NCI-H2196 treated with DMSO at 0.1 percent for 48 hours (cell line): ENCODE results near the gene SCPEP1.

Source experiments
- DNase-seq: peaks from one replicate; lab custom pipeline; 2025; ENCODE audit not compliant: unreplicated experiment; lab: John Stamatoyannopoulos, UW

Gene SCPEP1

DNA sequence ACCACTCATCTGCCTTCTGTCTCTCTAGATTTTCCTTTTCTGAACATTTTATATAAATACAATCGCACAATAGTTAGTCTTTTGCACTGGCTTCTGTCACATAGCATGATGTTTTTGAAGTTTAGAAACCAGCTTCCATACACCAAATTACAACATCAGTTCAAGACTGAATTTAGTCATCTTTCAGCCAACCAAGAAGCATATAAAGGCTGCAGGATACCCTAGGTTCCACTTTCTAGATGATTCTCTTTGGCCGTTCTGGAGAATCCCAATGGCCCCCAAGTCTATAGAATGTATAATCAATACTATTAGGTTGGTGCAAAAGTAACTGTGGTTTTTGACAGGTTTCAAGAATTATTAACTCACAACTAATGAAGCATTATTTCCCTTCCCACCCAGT is 19.4 kb downstream of the SCPEP1 start:
- no peak for DNase-seq

DNA sequence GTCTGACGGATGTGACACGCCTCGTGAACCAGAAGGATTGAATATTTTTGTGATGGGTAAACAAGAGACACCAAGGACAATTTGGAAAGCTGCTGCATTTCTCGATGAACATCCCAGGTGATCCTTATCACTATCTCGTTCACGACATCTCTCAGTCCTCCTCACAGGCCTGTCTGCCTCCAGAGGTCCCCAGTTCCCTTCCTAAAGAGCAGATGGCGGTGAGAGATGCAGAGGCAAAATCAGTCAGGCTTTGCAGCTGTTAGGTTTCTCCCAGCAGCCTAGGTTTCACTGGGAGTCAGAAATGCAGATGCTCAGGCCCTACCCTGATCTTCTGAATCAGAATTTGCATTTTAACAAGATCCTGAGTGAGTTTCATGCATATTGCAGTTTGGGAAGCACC is 23.6 kb downstream of the SCPEP1 start:
- no peak for DNase-seq

DNA sequence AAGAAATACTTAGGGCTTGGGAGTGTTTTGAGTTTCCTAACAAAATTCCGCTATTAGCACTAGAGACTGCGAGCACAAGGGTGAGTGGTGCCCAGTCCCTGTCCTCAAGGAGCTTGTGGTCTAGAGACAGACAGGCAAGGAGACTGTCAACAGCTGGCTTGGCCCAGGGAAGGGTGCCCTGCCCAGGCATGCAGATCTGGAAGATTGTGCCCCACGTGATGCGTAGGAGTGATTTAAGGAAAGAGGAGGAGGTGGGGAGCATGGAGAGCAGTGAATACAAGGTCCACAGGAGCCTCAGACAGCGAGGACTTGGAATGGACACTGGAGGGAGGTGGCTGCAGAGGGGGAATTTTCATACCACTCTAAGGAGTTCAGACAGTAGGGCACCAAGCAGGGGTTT is 25.0 kb downstream of the SCPEP1 start:
- DNase-seq, result no peak

DNA sequence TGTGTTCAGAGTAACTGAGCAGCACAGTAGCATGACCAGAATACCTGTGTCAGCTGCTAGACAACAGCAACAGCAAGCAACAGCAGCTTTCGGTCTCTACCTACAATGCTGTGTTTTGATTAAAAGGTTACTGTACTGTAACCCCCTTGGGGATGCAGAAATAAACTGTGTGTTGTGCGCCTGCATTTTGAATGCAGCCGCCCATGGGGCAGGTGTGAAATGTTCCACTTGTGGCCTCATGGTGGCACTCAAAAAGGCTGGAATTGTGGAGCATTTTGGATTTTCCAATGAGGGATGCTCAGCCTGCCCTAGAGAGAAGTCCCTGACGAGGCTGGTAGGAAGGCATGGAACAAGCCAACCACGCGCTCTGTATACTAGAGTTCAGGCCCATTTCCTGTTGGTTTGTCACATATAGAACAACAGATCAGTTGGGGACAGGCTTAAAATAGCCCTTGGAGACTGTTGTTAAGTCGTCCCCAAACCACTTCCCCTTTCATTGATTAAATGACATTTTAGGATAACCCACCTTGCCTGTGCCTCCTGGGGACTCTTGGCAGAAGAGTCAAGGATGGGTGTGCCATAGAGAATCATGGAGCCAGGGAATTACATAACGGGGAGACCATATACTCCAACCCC is 27.1 kb downstream of the SCPEP1 start:
- DNase-seq, result no peak

DNA sequence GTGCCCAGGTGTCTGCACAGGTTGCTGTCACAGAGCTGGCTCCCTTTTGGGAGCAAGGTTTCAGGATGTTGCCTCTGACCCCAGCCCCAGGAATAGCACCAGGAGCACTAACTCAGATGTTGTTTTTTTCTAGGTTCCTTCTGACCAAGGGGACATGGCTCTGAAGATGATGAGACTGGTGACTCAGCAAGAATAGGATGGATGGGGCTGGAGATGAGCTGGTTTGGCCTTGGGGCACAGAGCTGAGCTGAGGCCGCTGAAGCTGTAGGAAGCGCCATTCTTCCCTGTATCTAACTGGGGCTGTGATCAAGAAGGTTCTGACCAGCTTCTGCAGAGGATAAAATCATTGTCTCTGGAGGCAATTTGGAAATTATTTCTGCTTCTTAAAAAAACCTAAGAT is 28.1 kb downstream of the SCPEP1 start:
- no peak for DNase-seq

DNA sequence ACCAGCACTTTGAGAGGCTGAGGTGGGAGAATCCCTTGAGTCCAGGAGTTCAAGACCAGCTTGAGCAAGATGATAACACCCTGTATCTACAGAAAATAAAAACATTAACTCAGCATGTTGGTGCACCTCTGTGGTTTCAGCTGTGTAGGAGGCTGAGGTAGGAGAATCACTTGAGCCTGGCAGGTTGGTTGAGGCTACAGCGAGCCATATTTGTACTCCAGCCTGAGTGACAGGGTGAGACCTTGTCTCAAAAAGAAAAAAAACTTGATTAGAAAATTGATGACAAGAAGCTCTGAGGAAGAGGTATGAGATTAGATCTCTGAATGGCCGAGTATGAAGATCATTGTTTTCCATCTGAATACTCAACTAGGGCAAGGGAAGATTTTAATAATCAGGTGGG is 31.0 kb downstream of the SCPEP1 start:
- no peak for DNase-seq

DNA sequence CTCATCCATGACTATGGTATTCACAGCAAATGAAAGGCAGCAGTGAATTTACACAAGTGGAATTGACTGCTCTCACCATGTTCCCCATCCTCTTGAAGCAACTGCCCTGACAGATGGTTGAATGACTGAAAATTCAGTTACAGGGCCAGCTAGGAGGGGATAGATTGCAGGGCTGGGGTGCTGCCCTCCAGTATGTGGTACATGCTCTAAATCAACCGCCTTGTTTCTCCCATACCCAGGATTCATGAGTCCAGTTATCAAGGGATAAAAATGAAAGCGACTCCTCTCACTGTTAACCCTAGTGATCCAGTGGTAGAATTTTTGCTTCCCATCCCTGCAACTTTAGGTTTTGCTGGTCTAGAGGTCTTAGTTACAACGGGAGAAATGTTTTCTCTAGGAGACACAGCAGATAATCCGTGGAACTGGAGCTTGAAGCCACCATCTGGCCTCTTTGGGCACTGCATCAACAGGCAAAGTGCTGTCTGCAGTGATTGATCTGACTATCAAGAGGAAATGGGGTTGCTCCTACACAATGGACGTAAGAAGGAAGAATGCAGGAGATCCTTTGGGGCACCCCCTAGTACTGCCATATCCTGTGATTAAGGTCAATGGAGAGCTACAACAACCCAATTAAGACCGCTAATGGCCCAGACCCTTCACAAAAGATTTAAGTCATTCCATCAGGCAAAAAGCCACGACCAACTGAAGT is 32.0 kb downstream of the SCPEP1 start:
- DNase-seq, result peak; percentile 25

DNA sequence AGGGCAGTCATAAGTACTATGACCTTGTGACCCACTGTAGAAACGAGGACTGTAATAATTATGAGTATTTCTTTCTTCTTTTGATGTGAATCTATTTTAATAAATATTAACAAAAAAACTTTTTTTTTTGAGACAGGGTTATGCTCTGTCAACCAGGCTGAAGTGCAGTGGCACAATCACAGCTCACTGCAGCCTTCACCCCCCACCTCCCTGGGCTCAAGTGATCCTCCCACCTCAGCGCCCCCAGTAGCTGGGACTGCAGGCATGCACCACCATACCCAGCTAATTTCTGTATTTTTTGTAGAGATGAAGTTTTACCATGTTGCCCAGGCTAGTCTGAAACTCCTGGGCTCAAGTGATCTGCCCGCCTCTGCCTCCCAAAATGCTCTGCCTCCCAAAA is 32.6 kb downstream of the SCPEP1 start:
- no peak for DNase-seq

DNA sequence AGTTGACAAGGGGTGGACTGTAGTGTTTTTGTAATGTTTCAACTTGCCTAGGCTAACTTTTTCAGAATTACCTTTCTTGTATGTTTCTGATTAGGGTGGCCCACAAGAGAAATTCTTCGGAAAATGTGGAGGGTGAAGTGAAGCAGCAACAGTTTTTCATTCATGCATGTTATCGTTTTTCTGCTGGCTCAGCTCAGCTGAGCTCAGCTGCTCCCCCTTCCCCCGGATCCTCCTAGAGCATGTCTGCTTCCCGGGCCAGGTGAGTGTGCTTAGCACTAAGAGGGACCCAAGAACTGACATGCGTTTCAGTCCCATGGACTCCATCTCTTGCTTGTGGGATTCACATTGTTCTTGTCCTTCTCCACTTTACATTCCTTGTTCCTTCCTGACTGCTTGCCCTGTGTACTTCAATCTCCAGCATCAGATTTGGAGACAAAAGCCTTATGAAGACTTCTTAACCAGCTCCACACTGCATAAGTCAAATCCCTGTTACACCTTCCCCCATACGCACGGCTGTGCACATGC is 33.6 kb downstream of the SCPEP1 start:
- no peak for DNase-seq

DNA sequence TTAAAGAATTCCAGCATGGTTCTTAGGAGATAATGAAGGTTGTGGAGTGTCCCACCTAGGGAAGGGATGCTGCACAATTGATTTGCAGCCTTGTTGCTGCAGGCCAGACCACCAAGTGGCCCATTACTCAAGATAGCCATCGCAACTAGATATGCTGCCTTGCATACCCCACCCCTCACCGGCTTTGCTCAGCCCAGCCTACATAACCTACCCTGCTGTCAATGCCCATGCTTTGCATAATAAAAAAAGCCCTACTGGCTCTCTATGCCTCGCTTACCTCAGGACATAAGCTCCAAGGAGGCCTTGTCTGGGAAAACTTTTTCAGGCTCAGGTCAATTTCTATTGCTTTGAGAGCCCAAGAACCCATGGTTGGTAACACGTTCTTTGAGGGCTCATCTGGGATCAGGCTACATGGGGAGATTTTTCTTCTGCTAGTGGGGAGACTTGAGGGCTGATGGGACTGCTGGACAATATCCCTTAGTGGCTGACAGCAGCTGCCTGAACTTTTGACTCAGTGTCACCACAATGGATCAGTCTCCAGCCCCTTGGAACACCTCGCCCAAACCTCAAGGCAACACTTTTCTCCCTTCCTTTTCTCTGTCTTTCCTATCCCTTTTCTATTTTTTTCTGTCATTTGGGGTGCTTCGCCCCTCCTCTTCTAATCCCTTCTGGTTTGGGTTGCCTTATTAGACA is 38.3 kb downstream of the SCPEP1 start:
- DNase-seq, result no peak

DNA sequence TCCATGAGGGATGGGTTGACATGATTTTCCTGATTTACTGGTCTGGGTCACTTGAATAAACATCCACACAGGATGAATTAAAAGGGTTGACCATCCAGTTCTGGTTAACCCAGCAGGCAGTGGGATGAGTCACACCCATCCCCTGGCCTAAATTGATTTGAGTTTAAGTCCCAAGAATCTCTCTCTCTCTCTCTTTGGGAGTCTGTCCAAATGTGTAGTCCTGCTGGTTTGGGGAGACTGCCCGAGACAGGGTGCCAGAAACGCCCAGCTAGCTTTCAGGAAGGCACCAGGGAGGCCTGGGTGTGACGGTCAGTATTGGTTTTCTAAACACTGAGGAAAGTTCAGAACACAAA is 38.8 kb downstream of the SCPEP1 start:
- no peak for DNase-seq

DNA sequence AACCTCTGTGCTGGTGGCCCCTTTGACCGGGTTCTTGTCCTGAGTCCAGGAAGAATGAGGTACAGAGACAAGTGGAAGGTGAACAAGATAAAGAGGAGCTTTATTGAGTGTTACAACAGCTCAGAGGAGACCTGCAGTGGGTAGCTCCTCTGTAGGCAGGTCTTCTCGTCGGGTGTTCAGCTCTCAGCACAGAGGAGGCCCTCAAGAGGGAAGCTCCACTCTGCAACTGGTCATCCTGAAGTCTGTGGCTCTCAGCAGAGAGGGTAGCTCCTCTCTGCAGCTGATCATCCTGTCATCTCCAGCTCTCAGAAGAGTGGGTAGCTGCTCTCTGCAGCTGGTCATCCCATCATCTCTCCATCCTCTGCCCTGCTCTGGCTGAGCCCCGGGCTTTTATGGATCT is 39.7 kb downstream of the SCPEP1 start:
- DNase-seq, result no peak

DNA sequence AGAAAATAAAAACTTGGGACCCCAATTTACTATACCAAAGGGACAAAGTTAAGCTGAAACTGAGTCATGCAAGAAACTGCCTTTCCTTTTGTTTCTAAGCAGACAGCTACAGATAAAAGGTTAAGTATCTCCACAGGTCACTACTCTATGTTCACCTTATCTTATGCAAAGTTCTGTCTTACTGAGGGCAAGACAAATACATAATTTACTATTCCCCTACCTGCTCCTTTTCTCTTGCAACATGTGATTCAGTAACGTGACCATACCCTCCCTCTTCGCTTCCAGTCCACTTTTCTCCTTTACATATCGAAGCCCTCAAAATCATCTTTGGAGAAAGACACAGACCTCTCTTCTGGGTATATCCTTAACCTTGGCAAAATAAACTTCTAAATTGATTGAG is 42.3 kb downstream of the SCPEP1 start:
- no peak for DNase-seq

DNA sequence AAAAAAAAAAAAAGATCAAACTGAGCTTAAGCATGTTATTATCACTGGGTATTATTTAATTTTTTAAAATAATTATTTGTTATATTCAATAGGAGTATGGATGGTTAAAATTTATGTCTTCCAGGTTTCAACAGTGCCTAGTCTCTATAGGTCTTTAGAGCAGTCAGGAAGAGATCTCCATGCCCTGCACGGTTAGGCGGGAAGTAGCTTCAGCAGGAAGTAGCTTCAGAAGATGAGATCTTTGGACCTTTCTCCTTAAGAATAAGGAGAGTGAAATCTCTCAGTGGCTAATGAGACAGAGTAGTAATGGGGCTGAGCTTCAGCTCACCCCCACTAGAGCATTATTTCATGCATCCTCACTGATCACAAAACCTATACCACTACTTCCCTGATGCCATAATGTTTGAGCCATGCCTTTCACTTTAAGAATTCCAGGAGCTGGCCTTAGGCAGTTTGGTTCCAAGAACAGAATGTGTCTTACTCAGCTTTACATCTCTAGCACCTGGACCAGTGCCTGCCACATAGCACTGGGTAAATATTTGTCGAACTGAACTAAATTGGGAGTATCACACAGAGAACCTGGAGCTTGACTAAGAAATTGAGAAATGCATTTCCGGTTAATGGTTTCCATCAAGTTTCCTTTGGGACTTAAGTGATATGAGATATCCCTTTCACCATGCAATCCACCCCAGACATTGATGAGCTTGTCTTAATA is 43.5 kb downstream of the SCPEP1 start:
- DNase-seq, result peak; percentile 5

DNA sequence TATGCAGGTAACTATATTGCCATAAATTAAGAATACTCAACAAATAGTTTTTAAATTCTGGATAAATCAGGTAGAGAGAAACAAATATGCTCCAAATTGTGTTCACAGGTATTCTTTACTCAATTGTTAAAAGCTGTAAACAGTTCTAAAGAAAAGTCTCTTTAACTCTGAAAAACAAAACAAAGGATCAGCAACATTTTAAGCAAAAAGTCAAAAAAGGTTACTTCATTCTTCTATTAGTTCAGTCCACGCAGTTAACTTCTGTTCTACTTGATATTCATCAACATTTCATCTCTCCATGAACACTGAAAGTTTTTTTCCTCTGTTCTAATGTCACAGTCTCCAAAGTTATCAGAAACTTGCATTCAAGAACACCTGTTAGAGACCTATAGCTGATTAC is 47.9 kb downstream of the SCPEP1 start:
- no peak for DNase-seq

DNA sequence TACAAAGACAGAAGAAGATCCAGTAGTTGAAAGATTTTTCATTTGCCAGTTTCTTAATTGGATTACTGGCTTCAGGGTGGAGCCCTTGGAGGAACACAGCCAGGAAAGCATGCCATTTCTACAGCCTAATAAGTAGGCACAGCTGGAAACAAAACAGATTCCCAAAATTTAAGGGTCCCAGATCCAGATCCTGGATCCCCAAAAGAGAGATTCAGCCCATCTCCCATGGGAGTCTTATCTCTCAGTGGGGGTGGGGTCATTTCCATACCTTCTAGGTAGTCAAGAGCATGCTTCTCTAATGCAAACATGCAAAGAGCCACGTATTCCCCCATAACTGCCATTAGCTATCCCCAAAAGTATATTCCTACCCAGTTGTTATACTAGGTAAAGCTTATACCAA is 49.9 kb downstream of the SCPEP1 start:
- no peak for DNase-seq

DNA sequence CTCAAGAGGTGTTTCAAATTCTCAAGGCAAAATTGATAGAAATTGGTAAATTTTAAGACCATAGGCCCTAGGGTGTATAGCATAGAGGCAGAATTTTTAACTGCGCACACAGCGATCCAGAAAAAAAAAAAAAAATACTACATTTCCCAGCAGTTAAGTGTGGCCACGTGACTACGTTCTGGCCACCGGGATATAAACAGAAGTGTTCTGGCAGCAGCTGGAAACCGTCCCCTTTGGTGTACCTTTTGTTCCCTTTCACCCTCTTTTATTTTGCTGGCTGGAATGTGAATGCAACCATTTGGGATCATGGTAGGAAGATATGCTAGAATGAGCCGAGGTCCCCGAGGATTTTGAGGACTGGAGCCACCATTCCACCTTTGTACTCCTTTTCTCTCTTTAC is 54.4 kb downstream of the SCPEP1 start:
- DNase-seq, result no peak

DNA sequence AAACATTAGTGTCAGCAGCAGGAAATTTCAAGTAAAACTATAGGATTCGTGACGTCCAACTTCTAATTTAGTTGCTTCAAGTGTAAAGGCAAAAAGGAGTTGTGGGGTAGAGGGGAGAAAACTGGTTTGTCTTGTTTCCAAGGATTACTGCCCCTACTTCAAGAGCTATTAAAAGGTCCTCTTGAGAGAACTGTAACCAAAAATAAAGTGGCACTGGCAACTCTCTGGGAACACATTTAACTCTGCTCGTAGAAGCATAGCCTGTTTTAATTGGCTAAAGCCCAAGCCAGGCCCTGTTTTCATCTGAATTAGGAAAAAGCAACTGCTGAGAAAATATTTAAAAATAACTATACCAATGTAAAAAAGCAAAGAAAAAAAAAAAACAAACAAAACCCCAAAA is 55.4 kb downstream of the SCPEP1 start:
- peak; percentile 26 for DNase-seq

DNA sequence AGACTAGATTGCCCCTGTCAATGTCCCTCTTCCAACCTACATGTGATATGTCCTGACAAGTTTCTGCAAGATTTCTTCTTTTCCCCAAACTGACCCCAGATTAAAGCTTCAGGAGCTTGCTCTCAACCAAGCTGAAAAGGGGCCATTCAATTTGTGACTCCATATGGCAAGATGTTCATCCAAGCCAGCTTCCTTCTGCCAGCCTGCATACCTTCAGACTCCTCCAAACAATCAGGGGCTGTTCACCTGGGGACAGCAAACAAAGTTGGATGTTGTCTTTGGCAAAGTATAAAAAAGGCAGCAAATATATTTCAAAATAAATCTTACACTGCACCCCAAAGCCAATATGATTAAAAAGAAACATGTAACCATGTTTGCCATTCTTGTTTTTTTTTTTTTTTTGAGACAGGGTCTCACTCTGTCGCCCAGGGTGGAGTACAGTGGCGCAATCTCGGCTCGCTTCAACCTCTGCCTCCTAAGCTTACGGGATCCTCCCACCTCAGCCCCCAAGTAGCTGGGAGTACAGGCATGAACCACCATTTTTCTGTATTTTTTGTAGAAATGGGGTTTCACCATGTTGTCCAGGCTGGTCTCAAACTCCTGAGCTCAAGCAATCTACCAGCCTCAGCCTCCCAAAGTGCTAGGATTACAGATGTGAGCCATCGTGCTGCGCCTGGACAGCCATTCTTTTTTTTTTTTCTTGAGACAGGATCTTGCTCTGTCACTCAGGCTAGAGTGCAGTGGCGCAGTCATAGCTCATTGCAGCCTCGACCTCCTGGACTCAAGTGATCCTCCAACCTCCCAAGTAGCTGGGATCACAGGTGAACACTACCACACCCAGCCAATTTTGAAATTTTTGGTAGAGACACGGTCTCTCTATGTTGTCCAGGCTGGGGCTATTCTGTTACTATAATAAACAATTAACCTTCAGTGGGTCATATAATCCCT is 57.1 kb downstream of the SCPEP1 start:
- DNase-seq, result no peak

DNA sequence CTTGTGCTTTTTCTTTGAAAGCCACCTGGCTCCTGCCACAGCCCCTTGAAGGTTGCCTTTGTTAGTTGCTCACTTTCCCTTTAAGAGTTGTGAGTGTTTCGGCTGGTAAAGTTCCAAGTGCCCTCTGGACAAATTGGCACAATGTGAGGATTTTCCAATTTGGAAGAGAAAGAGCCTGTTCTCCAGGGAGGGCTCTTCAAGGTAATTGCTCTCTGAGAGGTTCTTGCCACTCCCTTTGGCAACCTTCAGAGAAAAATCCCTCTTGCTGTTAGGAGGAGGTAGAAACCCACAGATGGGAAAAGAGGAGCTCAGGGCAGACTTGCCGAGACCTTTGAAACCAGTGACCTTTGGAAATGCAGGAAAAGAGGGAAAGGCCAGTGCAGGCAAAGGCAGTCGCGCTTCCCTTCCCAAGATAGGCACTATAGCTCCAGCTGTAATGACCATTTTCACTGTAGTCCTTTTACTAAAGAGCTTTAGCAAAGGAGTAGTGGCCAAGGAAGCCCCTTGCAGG is 58.1 kb downstream of the SCPEP1 start:
- DNase-seq, result peak; percentile 16
